GM23338 (cell line): ENCODE data around the gene LBHD1.

Experiments used
- CTCF ChIP-seq, 2 experiments: fragments of 200-600 bp in 1 of 2; sonication (generic) in 1 of 2; conservative IDR thresholded peaks; 2 replicates each; pipeline versions ENCODE4 v1.5.1 to v1.6.1; 2016 to 2017; ENCODE audit warnings: antibody characterized with exemption in 2 of 2, low read depth in 2 of 2, mild to moderate bottlenecking in 2 of 2, moderate library complexity in 1 of 2
- EZH2 ChIP-seq: fragments of 200-600 bp; sonication (generic); IDR thresholded peaks from one replicate; pipeline ENCODE4 v1.8.0; 2017; ENCODE audit warnings: antibody characterized with exemption, mild to moderate bottlenecking, low read depth; ENCODE audit not compliant: unreplicated experiment
- JUNB ChIP-seq: IDR thresholded peaks from one replicate; pipeline ENCODE4 v1.6.1; 2016; ENCODE audit warnings: antibody characterized with exemption; ENCODE audit not compliant: unreplicated experiment
- POLR2AphosphoS5 ChIP-seq: IDR thresholded peaks from 2 replicates; pipeline ENCODE4 v1.6.1; 2016; ENCODE audit warnings: antibody characterized with exemption, low read depth
- REST ChIP-seq: IDR thresholded peaks from one replicate; pipeline ENCODE4 v1.6.1; 2018; ENCODE audit warnings: antibody characterized with exemption; ENCODE audit not compliant: unreplicated experiment

GRCh38 chr11:62615521-62615920 is 56.5 kb downstream of the LBHD1 start:
- TF ChIP-seq CTCF (conservative IDR thresholded peaks at IDR 0.05; ENCODE audit: low read depth in 2 of 2) (no peak), POLR2AphosphoS5 (no peak), EZH2 (no peak), JUNB (no peak), REST (no peak)
